SHP77 (cell line): ENCODE data around the gene CDK6.
A peak's percentile ranks its signal among the peaks of the same experiment; 100 is the strongest.

Source experiments
- DNase-seq, 2 experiments: peaks; one replicate each; lab custom pipeline; 2025; lab: John Stamatoyannopoulos, UW

Gene CDK6

DNA sequence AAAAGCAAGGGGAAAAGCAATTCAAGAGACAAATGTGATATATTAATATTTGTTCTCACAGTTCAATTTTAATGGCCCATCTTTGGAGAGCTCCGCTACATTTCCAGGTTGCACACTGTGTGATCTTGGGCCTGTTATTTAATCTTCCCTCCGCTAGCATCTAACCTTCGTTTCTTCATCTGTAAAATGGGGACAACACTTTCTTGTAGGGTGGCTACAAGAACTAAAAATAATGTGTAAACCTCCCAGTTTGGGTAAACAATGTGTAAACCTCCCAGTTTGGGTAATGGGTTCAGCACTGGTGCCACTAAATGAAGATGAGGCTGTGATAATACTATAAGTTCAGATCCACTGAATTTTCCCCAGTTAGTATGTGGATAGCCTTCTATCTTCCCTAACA lies 99.5 kb downstream of the CDK6 start:
- DNase-seq, result no peak

DNA sequence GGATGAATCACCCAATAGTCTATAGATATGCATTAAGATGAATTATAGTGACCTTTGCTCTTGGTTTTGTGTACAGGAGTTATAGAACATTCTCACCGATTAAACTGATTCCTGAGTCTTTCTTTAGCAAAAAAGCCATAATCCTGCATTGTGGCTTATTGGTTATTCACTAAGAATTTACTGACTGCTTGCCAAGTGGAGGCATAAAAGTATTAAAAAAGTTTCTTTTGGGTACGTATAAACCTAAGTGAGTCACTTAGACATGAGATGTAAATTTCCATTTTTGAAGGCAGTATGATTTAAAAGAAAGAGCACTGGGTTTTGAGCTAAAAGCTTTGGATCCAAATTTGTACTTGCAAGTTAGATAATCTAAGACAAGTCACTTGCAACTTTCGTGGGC lies 100.7 kb downstream of the CDK6 start:
- DNase-seq, result no peak

DNA sequence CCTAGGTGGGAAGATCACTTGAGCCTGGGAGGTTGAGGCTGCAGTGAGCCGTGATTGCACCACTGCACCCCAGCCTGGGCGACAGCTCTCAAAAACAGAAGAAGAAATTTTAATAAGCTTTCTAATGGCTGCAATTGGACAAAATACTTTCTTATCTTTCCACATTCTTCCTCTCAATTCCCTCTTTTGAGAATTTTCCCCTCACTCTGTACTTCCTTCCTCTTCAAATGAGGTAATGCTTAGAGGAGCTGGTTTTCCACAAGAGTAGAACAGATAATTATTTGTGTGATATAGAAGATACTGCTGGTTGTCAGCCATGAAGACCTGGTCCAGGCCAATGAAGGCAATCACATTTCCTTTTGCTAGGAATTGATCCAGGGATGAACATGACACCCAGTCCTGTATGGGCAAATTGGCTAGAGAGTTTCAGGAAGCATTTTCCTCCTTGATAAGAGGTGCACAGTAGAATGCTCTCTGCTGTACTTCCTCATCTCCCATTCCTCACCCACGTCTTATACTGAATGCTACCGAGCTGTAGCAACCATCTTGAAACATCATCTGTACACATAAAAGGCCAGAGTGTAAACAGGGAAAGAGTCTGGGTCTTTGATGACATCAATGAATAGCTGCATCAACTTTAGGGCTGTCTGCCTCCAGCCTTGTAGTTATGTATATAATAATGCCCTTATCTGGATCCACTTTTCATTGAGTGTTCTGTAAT lies 103.9 kb downstream of the CDK6 start:
- no peak for DNase-seq

DNA sequence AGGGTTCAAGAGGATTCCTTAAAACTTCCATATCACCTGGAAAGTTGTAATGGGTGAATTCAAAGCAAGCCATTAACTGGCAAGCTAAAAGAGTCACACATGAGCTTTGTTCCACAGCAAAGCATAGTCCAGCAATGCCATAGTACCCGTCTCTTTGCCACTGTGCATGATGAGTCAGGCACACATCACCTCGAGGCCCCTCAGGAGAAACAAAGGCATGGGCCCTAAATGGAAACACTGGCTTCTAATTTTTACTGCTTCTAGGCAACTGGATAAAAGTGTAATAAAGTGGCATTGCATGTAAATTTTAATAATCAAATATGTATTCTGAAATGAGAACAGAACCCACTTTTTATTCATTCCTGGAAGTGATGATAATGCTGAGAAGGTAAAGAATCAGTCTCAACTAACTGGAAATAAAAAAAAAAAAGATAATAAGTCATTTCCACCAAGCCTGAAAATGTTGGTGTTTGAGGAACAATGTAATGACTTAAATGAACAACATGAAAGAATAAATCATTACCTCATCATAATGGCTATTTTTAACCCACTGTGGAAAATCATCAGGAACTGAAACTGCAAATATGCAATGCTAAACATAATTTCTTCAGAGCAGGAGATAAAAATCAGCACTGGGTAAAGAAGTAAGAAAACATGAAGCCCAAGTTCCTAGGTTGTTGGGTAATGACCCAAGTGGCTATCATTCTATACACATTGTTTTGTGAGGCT lies 104.9 kb downstream of the CDK6 start:
- no peak for DNase-seq

DNA sequence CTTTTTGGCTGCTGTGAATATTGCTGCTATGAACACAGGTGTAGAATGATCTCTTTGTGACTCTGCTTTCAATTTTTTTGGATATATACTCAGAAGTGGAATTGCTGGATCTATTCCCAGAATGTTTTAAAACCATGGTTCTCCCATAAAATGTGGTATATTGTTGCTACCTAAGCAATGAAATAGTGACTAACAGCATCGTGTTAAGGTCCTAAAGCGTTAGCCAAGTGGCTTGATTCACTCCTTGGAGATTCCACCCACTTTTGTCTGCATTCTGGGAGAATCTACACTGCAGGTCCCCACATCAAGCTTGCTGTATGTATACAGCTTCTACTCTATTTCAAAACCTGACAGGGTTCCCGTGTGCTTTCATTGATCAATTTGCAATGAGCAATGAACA lies 105.6 kb downstream of the CDK6 start:
- no peak for DNase-seq

DNA sequence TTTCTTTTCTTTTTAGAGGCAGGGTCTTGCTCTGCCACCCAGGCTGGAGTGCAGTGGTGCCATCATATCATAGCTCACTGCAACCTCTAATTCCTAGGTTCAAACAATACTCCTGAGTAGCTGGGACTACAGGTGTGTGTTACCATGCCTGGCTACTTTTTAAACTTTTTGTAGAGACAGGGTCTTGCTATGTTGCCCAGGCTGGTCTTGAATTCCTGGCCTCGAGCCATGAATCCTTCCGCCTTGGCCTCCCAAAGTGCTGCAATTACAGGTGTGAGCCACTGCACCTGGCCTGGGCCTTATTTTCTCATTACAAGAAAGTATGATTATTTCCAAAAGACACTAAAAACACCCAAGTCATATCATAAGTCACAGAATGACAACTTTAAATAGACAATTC lies 106.6 kb downstream of the CDK6 start:
- DNase-seq, result no peak

DNA sequence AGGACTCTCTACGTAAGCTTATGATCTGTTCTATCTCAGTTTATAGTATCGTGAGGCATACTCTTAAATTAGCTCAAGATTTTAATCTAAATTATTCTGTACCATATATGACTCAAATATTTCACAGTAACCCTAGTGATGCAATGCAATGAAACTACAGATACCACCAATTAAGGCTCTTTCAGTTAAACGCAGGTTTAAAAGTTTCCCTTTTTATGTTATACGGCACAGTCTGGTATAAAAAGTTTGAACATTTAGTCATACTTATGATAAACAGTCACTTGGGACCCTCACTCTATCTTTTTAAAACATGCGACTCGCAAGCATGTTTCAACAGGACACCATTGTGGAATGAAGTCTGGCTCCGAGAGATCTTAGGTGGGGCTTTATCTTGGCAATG lies 107.2 kb downstream of the CDK6 start:
- DNase-seq, result no peak

DNA sequence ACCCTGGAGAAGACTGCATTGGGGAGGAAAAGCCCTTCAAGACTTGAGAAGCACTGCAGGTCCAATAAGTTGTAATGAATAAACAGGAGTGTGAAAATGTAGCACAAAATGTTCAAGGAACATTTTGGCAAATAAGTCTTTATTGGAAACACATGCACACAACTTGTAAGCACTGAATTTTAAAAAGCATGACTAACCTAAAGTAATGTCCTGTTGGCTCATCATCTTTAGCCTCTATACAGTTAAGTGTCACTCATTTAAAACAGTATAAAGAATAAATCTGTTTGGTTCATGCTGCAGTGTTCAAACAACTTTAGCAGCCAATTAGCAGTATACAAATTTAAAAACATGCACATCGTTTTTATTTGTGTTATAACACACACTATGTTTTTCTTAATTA lies 108.6 kb downstream of the CDK6 start:
- DNase-seq, result no peak

DNA sequence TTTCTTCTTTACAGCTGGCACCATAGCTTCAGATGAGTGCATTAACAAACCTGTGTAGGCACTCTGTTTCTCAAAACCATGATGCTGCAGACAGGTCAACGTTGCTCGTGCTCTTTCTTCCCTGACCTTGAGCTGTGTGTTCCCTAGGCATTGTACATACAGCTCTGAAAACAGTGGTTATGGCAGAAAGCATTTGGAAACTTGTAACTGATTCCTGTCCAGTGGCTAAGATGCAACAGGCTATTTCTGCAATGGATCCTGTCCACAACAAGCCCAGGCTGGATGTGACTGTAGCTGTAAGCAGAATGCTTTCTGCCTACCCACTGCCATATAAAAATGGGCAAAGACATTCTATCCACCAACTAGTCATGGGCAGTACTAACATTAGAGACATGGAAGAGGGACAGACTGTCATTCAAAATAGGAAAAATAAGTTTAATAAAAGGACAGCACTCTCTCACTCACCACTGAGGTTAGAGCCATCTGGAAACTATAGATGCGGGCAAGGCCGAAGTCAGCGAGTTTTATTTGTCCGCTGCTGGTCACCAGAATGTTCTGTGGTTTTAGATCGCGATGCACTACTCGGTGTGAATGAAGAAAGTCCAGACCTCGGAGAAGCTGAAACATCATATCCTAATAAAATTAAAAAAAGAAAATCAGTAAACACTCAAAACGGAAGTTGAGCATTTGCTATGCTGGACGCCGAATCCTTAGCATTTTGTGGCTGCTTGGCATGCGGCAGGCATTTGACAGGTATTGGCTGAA lies 111.0 kb downstream of the CDK6 start:
- no peak for DNase-seq

DNA sequence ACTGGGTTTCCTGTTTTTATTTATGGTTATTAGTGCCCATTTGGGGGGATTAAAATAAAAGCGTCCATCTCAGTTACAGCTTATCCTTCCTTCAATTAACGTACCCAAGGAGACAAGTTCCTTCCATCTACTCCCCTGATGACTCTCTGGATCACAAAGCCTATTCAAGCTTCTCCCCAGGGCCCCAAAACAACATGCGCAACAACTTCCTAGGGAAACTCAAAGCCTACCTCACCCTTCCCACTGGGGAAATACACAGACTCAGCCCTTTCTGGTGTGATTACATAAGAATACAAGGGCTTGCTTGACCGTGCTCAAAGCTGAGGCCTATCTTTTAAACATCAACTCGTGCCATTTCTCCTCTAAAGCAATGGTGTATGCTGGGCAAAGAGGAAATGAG lies 112.4 kb downstream of the CDK6 start:
- no peak for DNase-seq

DNA sequence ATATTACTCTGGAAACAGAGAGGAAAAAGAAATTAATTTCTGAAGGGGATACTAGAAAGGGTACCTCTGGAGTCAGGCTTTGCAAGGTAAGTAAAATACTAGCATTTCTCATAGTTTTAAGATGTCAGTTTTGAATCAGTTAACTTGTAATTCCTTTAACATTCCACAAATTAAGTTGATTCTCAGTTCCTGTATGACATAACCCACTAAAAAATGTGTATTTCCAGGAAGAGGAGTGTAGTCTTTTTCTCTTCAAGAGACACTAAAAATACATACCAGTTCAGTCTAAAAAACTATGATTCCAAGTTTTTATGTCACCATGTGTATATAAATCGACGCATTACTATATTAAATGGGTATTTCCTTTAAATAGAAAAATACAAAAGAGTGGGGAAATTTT lies 113.2 kb downstream of the CDK6 start:
- no peak for DNase-seq

DNA sequence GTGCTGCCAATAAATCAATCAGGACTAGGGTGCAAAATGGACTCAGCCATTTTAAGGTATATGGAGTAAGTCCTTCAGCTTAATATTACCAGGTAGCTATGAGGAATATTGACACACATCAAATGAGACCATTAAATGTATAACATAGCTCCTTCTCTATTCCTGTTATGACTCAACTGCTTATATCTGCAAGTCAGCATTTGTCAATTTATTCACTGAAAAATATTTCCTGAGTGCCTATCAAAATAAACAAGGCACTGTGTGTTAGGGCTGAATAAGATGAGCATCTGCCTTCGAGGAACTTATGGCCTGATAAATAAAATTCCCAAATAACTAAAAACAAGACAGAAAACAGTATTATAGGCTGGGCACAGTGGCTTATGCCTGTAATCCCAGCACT lies 113.8 kb downstream of the CDK6 start:
- no peak for DNase-seq

DNA sequence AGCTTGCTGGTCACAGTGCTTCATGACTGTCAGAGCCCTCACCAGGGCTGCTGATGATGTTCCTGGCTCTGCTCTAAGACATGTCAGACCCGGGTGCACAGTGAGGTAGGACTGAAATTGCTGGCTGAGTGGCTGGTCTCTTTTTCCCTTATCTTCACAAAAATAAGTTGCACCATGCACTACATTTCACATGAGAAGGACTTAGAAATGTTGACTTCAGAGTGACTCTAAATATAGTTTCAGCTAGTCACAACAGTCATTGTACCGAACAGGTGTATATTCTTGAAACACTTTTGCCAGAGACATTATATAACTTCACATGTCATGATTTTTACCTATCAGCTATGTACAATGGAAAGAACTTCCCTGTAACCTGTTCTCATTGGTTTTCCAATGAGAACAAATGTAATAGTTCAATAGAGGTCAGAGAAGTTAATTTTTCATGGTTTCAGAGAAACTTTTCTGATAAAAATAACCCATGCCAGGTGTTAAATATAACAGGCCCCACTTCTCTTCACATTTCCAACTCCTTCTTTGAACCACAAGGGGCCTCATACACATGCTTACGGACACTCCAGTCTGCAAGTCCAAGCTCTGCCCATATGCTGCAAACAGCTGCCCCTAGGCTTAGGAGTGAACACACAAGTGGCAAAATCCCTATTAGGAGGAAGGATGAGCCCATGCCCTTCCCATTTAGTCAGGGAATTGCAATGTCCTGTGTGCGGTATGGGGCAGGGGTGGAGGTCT lies 115.6 kb downstream of the CDK6 start:
- no peak for DNase-seq

DNA sequence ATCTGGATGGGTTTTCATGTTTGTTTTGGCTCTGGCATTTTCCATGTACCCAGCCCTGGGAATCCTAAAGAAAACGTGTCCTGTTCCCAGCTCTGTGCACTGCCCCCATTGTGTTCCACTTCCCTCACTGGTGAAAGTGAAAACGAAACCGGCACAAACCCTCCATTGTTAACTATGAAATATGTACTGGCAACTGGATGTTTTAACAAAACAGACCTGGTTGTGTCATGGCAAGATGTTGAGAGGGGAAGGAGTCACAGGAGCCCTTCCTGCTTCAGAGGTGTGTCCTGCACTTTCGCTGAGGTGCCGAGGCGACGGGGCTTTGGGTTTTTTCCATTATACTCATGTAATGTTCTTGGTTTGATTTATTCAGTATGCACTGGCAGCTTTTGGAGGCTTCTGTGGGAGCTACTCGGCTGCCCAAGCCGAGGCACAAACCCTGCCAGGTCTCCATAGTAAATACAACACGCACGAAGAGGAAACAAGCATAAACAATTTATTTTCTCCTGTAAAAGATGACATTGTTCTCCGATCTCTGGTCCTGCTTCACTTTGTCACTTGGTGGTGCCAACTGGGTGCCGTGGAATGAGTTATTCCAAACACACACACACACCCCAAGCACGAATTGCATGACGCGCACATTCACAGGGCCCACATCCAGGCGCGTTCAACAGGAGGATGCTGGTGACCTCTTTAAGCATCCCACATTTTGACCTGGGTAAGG lies 118.2 kb downstream of the CDK6 start:
- peak; percentile 39 to 49 for DNase-seq

DNA sequence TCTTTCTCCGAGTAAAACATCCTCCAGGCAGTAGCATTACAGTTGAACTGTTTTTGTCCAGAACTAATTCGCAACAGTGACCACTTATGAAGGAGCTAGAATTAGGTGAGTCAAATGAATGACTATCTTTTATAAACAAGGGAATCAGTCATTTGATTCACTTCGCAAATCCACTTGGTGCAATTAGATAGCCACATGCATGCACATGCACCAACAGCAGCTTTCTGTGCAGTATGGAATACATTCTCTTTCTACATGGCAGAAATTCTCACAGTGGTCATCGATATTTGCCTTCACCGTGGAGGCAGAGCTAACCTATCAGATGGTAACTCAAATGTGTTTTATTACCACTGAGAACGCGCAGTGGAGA lies 118.8 kb downstream of the CDK6 start:
- no peak for DNase-seq

DNA sequence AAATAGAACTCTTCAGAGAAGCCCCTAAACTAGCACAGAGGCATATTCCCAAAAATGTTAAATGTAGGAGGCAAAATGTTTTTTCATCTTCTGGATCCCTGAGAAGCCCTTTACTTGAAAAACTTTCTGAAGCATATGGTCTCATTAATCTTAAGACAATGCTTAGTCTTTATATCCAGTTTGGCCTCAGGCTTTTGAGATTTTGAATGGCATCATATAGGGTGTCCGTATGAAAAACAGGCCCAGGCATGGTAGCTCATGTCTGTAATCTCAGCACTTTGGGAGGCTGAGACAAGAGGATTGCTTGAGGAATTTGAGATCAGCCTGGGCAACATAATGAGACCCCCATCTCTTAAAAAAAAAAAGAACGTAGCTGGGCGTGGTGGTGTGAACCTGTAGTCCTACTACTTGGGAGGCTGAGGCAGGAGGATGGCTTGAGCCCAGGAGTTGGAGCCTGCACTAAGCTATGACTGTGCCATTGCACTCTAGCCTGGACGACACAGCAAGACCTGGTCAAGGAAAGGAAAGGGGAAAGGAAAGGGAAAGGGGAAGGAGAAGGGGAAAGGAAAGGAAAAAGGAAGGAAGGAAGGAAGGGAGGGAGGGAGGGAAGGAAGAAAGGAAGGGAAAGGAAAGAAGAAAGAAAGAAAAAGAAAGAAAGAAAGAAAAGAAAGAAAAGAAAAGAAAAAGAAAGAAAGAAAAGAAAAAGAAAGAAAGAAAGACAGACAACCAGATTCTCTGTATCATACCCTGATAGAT lies 119.4 kb downstream of the CDK6 start:
- no peak for DNase-seq

DNA sequence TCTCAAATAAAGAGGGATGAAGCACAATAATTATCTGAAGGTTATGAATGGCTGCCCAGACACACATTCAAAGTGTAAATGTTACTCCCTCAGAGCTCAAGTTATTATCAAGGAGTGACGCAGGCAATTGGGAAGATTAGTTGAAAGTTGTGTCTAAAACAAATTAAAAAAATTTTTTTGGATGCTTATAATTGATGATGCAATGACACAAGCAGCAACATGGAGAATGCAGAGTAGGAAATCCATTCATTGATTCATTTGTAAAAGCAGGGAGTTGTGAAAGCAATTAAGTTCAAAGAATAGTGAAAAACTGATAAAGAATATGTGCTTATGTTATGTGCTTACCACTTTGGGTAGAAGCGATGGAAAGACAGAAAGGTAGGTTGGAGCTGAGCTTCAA lies 120.4 kb downstream of the CDK6 start:
- no peak for DNase-seq

DNA sequence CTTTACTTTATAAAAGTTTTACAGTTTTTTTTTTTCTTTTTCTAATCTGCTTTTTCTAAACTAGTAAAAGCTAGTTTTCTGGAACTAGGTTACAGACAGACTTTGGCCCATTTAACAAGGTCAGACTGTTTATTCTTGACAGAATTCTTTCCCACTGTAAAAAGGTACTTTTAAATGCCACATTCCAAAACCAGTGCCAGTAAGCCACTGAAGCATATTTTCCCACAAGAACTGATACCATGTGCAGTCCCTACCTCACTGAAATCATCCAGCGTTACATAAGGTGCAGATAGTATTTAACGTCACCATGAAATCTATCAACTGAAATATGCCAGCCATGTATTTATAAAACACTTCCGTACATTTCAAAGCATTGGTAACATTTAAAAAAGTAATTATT lies 121.6 kb downstream of the CDK6 start:
- DNase-seq, result no peak

DNA sequence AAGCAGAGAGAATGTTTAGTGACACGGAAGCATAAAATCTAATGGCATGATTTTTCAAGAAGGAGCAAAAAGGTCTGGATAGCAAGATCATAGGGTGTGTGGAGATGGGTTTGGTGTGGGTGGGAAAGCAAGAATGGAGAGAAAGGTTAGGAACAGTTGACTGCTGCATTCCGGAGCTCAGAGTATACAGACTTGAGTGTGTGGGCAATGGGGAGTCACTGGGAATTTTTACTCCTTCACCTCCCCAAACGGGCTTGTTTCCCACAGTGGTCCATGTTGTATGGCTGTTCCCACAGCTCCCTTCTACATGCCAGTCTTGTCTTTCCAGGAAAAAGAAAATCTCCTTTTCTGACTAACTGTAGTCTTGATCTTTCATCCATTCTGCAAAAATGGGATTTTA lies 122.1 kb downstream of the CDK6 start:
- no peak for DNase-seq

DNA sequence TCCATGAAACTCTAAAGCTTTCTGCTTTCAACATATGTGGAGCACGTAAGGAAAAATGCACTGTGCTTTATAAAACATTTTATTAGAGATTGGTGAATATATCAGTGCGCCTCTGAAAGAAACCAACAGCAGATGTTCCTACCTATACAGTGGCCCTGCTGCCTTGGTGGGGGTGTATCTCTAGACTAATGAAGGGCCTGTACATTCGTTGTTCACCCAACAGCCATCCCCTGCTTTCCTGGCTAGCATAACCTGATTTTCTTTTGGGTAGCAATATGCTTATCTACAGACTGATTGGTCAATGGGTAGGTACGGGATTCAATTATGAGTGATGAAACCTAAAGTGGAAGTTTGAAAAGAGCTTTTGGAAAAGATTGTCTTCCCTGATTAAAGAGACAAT lies 126.5 kb downstream of the CDK6 start:
- no peak for DNase-seq

DNA sequence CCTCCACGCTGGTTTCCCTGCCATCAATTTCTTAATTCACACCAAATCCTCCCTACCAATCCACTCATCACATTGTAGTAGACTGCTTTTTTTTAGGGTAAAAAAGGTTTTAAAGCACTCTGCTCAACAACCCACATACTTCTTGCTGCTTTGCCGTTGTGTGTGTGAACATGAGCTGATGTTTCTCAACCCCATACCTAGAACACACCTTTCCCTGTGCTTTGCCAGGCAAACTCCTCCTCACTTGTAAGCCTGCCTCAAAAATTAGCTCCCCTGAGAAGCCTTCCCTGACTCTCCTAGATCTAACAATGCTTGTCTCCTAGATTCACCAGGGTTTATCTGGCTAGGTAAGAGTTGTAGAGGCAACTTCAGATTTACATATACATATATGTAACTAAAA lies 127.2 kb downstream of the CDK6 start:
- DNase-seq, result no peak
